LNCaP clone FGC (cell line): ENCODE results near the gene PKMYT1.

Experiments used
- DNase-seq: peaks from one replicate; pipeline ENCODE4 v3.0.0-alpha.2; 2011; ENCODE audit warnings: low read depth
- H3K4me3 ChIP-seq: 2 replicates; pipeline ENCODE4 v1.5.1; 2011; ENCODE audit warnings: mild to moderate bottlenecking, low read depth, low read length, control low read depth
- CTCF ChIP-seq: IDR thresholded peaks from 2 replicates; pipeline ENCODE4 v1.5.1; 2012; ENCODE audit warnings: mild to moderate bottlenecking; ENCODE audit not compliant: control insufficient read depth, insufficient read depth; ENCODE audit errors: extremely low read depth

Gene PKMYT1

GRCh38 chr16:2964475-2965336 is 15.5 kb downstream of the PKMYT1 start:
- DNase-seq, result no peak
- peak overlapping the region; percentile 62 for H3K4me3 ChIP-seq
- TF ChIP-seq CTCF, result no peak

- TF ChIP-seq CTCF, result no peak
- no peak for DNase-seq
- H3K4me3 ChIP-seq, result peak within 1 kb of the TSS; percentile 62
These were observed 16.3 kb downstream of the PKMYT1 start, which contains the start of gene KREMEN2 for GRCh38 chr16:2963723-2964474. Gene KREMEN2, plus strand, starts transcription at chr16:2964275. Its CDS starts 246 bp downstream, at chr16:2964521.

GRCh38 chr16:2963074-2963722 is 17.0 kb downstream of the PKMYT1 start:
- TF ChIP-seq CTCF, result no peak
- DNase-seq, result no peak
- peak overlapping the region; percentile 62 for H3K4me3 ChIP-seq

GRCh38 chr16:2962334-2963073 is 17.7 kb downstream of the PKMYT1 start:
- DNase-seq, result no peak
- no peak for TF ChIP-seq CTCF
- H3K4me3 ChIP-seq, result no peak overlapping the region

GRCh38 chr16:2960183-2961010 is 19.8 kb downstream of the PKMYT1 start:
- no peak for DNase-seq
- TF ChIP-seq CTCF, result no peak
- no peak overlapping the region for H3K4me3 ChIP-seq

GRCh38 chr16:2959206-2959605 is 21.0 kb downstream of the PKMYT1 start:
- no peak for DNase-seq
- TF ChIP-seq CTCF, result no peak
- no peak overlapping the region for H3K4me3 ChIP-seq
